Measurements from ENCODE around the gene SMIM27. TPM values are rescaled to one million over a fixed set of nuclear protein-coding genes. Genes with fewer than 3 reads are reported as not detected.
A peak's percentile ranks its signal among the peaks of the same experiment; 100 is the strongest.

The SMIM27 gene
- total and polyA plus RNA-seq, 4 experiments from 2014 or later, result 32.1 to 115 (median 40.1) TPM

DNA sequence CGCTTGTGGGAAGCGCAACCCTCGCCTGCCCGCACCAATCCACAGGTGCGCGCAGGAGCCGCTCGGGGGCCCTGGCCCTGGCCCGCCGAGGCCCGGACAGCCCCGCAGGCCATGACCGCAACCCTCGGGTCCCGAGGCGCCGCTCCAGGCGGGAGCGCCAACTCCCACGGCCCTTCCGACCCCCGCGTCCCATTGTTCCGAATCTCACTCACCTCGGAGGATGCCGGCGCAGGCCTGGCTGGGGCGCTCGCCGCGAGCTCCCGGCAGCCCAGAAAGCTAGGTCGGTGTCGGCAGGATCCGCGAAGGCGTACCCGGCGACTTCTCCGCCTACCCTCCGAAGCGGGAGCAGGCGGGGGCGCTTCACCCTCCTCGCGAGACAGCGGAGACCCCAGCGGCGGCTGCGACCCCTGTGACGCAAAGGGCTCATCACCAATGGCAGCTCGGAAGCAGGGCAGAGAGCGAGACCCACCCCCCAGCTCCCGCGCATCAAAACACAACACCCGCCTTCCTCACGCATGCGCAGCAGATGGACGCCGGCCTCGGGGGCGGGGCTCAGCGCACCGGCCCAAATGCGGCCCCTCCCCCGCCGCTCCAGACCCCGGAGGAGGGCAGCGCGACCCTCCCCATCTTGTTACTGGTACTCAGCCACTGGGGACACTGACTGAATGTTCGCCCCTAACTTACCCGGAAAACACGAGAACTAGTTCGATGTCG lies 1.4 kb upstream of the SMIM27 start:
- Mint-ChIP-seq H3K27me3 (no peaks in the 10 kb centered on the region), H3K36me3 (peaks cover 0 to 29% of the 10 kb centered on the region in 2 donors), H3K27ac (peak overlapping the region; percentile 92 to 100 (median 98)), H3K9me3 (peaks cover 0 to 3% (median 0%) of the 10 kb centered on the region in 8 donors), H3K4me3 (peak overlapping the region; percentile 92 to 99 (median 97)), H3K4me1 (peaks cover 28 to 66% (median 49%) of the 10 kb centered on the region in 4 donors)
- H3K4me3 ChIP-seq (ENCODE audit: low read length in 2 of 2), result peak overlapping the region; percentile 93 to 98
- peaks cover 48% of the 10 kb centered on the region for H3K4me1 ChIP-seq (ENCODE audit: insufficient read depth, low read length)
- CTCF ChIA-PET (ENCODE audit: partially characterized antibody), result interaction anchor here (0.9 to 5.8 kb wide), 12 partner anchors 13 to 172 kb away, joined by 3 to 72 read pairs (median 11); partner anchors contain the start of genes ACO1, NDUFB6 and RIGI
- intact Hi-C loops (cut with micrococcal nuclease), result loop anchor here (1.0 to 2.0 kb wide), 2 partner anchors 24 to 714 kb away; partner anchors contain the start of genes BAG1, CHMP5 and RIGI
- POLR2A ChIA-PET (ENCODE audit: partially characterized antibody), result interaction anchor here (0.8 to 4.7 kb wide), 14 partner anchors 9 to 474 kb away, joined by 3 to 69 read pairs (median 8); partner anchors contain the start of genes ACO1, DNAJA1, NDUFB6 and RIGI
- H3K27ac ChIP-seq (ENCODE audit: low read depth, low read length), result peak overlapping the region; percentile 88
- no peaks in the 10 kb centered on the region for H3K27me3 ChIP-seq (ENCODE audit: insufficient read depth, low read length)
- no peaks in the 10 kb centered on the region for H3K36me3 ChIP-seq (ENCODE audit: insufficient read depth, low read length)
- DNase-seq, result peak; percentile 95 to 99 (median 95)
- no peaks in the 10 kb centered on the region for H3K9me3 ChIP-seq (ENCODE audit: control insufficient read depth in 1 of 2, low read length in 2 of 2)

DNA sequence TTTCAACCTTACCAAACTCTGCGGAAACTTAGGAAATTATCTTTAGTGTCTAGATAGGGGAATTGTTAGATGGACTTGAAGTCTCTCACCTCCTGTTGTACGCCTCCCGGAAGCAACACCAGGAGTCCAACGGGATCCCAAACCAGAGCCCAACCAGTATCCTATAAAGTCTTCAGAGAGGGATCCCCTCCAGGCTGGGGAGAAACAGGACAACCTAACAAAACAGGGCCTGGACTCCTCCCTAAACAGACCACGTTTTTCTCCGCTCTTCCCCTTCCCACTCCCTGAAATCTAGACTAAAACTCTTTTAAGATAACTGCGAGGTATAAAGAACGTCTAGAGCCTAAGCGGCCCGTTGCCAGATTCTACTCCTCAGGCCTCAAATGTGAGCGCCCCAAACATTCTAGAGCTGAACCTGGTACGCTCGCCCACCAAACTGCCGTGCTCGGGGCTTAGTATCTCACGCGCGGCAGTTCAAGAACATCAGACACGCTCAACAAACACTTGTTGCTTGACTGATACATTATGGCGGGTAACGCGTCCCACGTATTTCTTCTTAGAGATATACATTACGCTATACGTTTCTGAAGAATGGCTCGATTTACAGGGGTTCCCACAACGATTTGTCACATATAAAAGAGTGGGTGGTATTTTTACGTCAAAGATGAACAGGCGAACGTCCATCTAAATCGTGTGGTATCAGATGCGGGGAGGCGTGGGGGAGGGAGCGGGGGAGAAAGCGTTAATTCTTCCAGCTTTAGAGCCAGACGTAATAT lies 663 bp upstream of the SMIM27 start:
- H3K4me1 Mint-ChIP-seq, result peaks cover 27 to 67% (median 51%) of the 10 kb centered on the region in 4 donors
- intact Hi-C loops (cut with micrococcal nuclease), result loop anchor here (1.0 to 2.0 kb wide), 5 partner anchors 22 to 713 kb away; partner anchors contain the start of genes ACO1, APTX, BAG1 and CHMP5
- H3K4me3 Mint-ChIP-seq, result peak overlapping the region; percentile 92 to 99 (median 97)
- Histone ChIP-seq H3K4me3 (ENCODE audit: low read length in 2 of 2) (peak overlapping the region; percentile 93 to 98), H3K36me3 (ENCODE audit: insufficient read depth, low read length) (no peaks in the 10 kb centered on the region), H3K27me3 (ENCODE audit: insufficient read depth, low read length) (no peaks in the 10 kb centered on the region), H3K9me3 (ENCODE audit: control insufficient read depth in 1 of 2, low read length in 2 of 2) (no peaks in the 10 kb centered on the region), H3K4me1 (ENCODE audit: insufficient read depth, low read length) (peaks cover 40% of the 10 kb centered on the region), H3K27ac (ENCODE audit: low read depth, low read length) (peak overlapping the region; percentile 88)
- CTCF ChIA-PET (ENCODE audit: partially characterized antibody), result interaction anchor here (1.1 to 5.8 kb wide), 10 partner anchors 16 to 173 kb away, joined by 3 to 72 read pairs (median 19); partner anchors contain the start of genes ACO1, NDUFB6 and RIGI
- H3K27me3 Mint-ChIP-seq, result no peaks in the 10 kb centered on the region
- POLR2A ChIA-PET (ENCODE audit: partially characterized antibody), result interaction anchor here (0.8 to 4.7 kb wide), 13 partner anchors 10 to 1203 kb away, joined by 3 to 69 read pairs (median 9); partner anchors contain the start of genes ACO1, DNAJA1, NDUFB6 and RIGI
- H3K9me3 Mint-ChIP-seq, result peaks cover 0 to 3% (median 0%) of the 10 kb centered on the region in 8 donors
- DNase-seq, result peak; percentile 49 to 60 (median 55)
- peak overlapping the region; percentile 92 to 100 (median 98) for H3K27ac Mint-ChIP-seq
- peaks cover 4 to 33% of the 10 kb centered on the region in 2 donors for H3K36me3 Mint-ChIP-seq

- peak overlapping the region in 5 of 7 donors; percentile 6 to 92 (median 11) for H3K27ac Mint-ChIP-seq
- H3K27ac ChIP-seq (ENCODE audit: low read depth, low read length), result no peak overlapping the region
These were observed 2.0 kb downstream of the SMIM27 start for GRCh38 chr9:32554107-32554506.

GRCh38 chr9:32554591-32554990 lies 2.5 kb downstream of the SMIM27 start:
- no peaks in the 10 kb centered on the region for H3K36me3 ChIP-seq (ENCODE audit: insufficient read depth, low read length)
- intact Hi-C loops (cut with micrococcal nuclease), result no loop called here
- H3K36me3 Mint-ChIP-seq, result peaks cover 4 to 31% of the 10 kb centered on the region in 2 donors
- H3K27ac ChIP-seq (ENCODE audit: low read depth, low read length), result no peak overlapping the region
- no peaks in the 10 kb centered on the region for H3K27me3 ChIP-seq (ENCODE audit: insufficient read depth, low read length)
- H3K27me3 Mint-ChIP-seq, result no peaks in the 10 kb centered on the region
- CTCF ChIA-PET (ENCODE audit: partially characterized antibody), result interaction anchor here (0.7 to 3.2 kb wide), 5 partner anchors 17 to 180 kb away, joined by 3 to 13 read pairs (median 6); partner anchors contain the start of gene RIGI
- no peaks in the 10 kb centered on the region for H3K9me3 ChIP-seq (ENCODE audit: control insufficient read depth in 1 of 2, low read length in 2 of 2)
- peaks cover 24% of the 10 kb centered on the region for H3K4me1 ChIP-seq (ENCODE audit: insufficient read depth, low read length)
- POLR2A ChIA-PET (ENCODE audit: partially characterized antibody), result interaction anchor here (1.5 kb wide), 2 partner anchors 8 to 18 kb away, joined by 3 to 5 read pairs; partner anchors contain the start of gene NDUFB6
- H3K4me1 Mint-ChIP-seq, result peaks cover 27 to 54% (median 43%) of the 10 kb centered on the region in 4 donors
- no peak overlapping the region for H3K4me3 Mint-ChIP-seq
- peaks cover 0 to 3% (median 0%) of the 10 kb centered on the region in 8 donors for H3K9me3 Mint-ChIP-seq
- no peak for DNase-seq
- peak overlapping the region in 6 of 7 donors; percentile 19 to 92 (median 62) for H3K27ac Mint-ChIP-seq
- no peak overlapping the region for H3K4me3 ChIP-seq (ENCODE audit: low read length in 2 of 2)

More at GRCh38 chr9:32554107-32554506, 2.0 kb downstream of the SMIM27 start:
- H3K4me3 ChIP-seq (ENCODE audit: low read length in 2 of 2), result no peak overlapping the region
- no peaks in the 10 kb centered on the region for H3K27me3 Mint-ChIP-seq
- H3K4me3 Mint-ChIP-seq, result peak overlapping the region in 3 of 8 donors; percentile 6 to 25 (median 25)
- ChIA-PET POLR2A (ENCODE audit: partially characterized antibody) (interaction anchor here (1.5 kb wide), 1 partner anchor 9 kb away, joined by 3 read pairs; no protein-coding TSS in a partner anchor), CTCF (ENCODE audit: partially characterized antibody) (interaction anchor here (1.1 to 3.2 kb wide), 4 partner anchors 18 to 175 kb away, joined by 4 to 13 read pairs (median 9); partner anchors contain the start of gene RIGI)
- H3K9me3 ChIP-seq (ENCODE audit: control insufficient read depth in 1 of 2, low read length in 2 of 2), result no peaks in the 10 kb centered on the region
- peaks cover 0 to 3% (median 0%) of the 10 kb centered on the region in 8 donors for H3K9me3 Mint-ChIP-seq
- no peaks in the 10 kb centered on the region for H3K36me3 ChIP-seq (ENCODE audit: insufficient read depth, low read length)
- intact Hi-C loops (cut with micrococcal nuclease), result no loop called here
- H3K4me1 ChIP-seq (ENCODE audit: insufficient read depth, low read length), result peaks cover 29% of the 10 kb centered on the region
- peaks cover 26 to 55% (median 42%) of the 10 kb centered on the region in 4 donors for H3K4me1 Mint-ChIP-seq
- peaks cover 4 to 34% of the 10 kb centered on the region in 2 donors for H3K36me3 Mint-ChIP-seq
- DNase-seq, result no peak
- H3K27me3 ChIP-seq (ENCODE audit: insufficient read depth, low read length), result no peaks in the 10 kb centered on the region

GRCh38 chr9:32558408-32558934 lies 6.3 kb downstream of the SMIM27 start:
- H3K27me3 Mint-ChIP-seq, result no peaks in the 10 kb centered on the region
- intact Hi-C loops (cut with micrococcal nuclease), result no loop called here
- H3K36me3 ChIP-seq (ENCODE audit: insufficient read depth, low read length), result no peaks in the 10 kb centered on the region
- H3K4me3 Mint-ChIP-seq, result no peak overlapping the region
- peaks cover 9% of the 10 kb centered on the region for H3K4me1 ChIP-seq (ENCODE audit: insufficient read depth, low read length)
- peaks cover 25 to 33% (median 26%) of the 10 kb centered on the region in 4 donors for H3K4me1 Mint-ChIP-seq
- H3K27ac Mint-ChIP-seq, result peak overlapping the region in 5 of 7 donors; percentile 14 to 79 (median 75)
- H3K27ac ChIP-seq (ENCODE audit: low read depth, low read length), result no peak overlapping the region
- no peaks in the 10 kb centered on the region for H3K9me3 ChIP-seq (ENCODE audit: control insufficient read depth in 1 of 2, low read length in 2 of 2)
- DNase-seq, result no peak
- no peak overlapping the region for H3K4me3 ChIP-seq (ENCODE audit: low read length in 2 of 2)
- H3K9me3 Mint-ChIP-seq, result no peaks in the 10 kb centered on the region
- H3K36me3 Mint-ChIP-seq, result peaks cover 4 to 11% of the 10 kb centered on the region in 2 donors
- no peaks in the 10 kb centered on the region for H3K27me3 ChIP-seq (ENCODE audit: insufficient read depth, low read length)
- CTCF ChIA-PET (ENCODE audit: partially characterized antibody), result interaction anchor here (1.2 to 2.2 kb wide), 3 partner anchors 14 to 182 kb away, joined by 3 to 13 read pairs (median 3); partner anchors contain the start of gene NDUFB6
- POLR2A ChIA-PET (ENCODE audit: partially characterized antibody), result interaction anchor here (1.0 to 1.8 kb wide), 2 partner anchors 14 kb away, joined by 3 to 5 read pairs; no protein-coding TSS in a partner anchor

- no peaks in the 10 kb centered on the region for H3K27me3 Mint-ChIP-seq
- no peak overlapping the region for H3K4me3 ChIP-seq (ENCODE audit: low read length in 2 of 2)
- H3K27ac Mint-ChIP-seq, result no peak overlapping the region
- intact Hi-C loops (cut with micrococcal nuclease), result no loop called here
- H3K9me3 ChIP-seq (ENCODE audit: control insufficient read depth in 1 of 2, low read length in 2 of 2), result no peaks in the 10 kb centered on the region
- peaks cover 12% of the 10 kb centered on the region for H3K36me3 ChIP-seq (ENCODE audit: insufficient read depth, low read length)
- CTCF ChIA-PET (ENCODE audit: partially characterized antibody), result interaction anchor here (1.0 to 4.7 kb wide), 4 partner anchors 9 to 187 kb away, joined by 4 to 25 read pairs (median 8); no protein-coding TSS in a partner anchor
- peaks cover 22 to 55% of the 10 kb centered on the region in 2 donors for H3K36me3 Mint-ChIP-seq
- H3K4me1 ChIP-seq (ENCODE audit: insufficient read depth, low read length), result no peaks in the 10 kb centered on the region
- POLR2A ChIA-PET (ENCODE audit: partially characterized antibody), result no interaction called here
- no peaks in the 10 kb centered on the region for H3K27me3 ChIP-seq (ENCODE audit: insufficient read depth, low read length)
- no peak overlapping the region for H3K4me3 Mint-ChIP-seq
- H3K9me3 Mint-ChIP-seq, result peaks cover 0 to 2% (median 0%) of the 10 kb centered on the region in 8 donors
- DNase-seq, result no peak
- peaks cover 14 to 23% (median 16%) of the 10 kb centered on the region in 4 donors for H3K4me1 Mint-ChIP-seq
- no peak overlapping the region for H3K27ac ChIP-seq (ENCODE audit: low read depth, low read length)
These were observed 13.8 kb downstream of the SMIM27 start for GRCh38 chr9:32565967-32566366.
